Limb (tissue), 2 donors: ENCODE results near the gene MYL12A.

ENCODE experiments used
- DNase-seq, 2 donors: peaks; one replicate each; pipeline ENCODE4 v3.0.0-alpha.2; 2016; ENCODE audit errors: extremely low spot score in 2 of 2

Gene MYL12A

DNA sequence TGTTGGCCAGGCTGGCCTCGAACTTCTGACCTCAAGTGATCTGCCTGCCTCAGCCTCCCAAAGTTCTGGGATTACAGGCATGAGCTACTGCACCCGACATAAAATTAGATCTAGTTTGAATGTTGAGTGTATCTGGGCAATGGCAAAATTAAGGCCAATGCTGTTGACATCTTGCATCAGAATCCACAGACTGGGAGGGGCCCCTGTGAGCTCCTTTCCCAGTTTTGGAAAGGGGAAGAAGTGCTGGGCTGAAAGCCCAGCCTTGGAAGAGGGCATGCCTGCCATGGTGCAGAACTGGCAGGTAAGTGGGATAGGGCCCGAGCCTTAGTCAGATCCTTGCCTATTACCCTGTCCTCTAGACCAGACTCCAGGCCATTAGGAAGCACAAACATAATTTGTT is 23.4 kb upstream of the MYL12A start:
- no peak for DNase-seq

- DNase-seq, result no peak
Measured at GRCh38 chr18:3225588-3225987, 22.0 kb upstream of the MYL12A start.

DNA sequence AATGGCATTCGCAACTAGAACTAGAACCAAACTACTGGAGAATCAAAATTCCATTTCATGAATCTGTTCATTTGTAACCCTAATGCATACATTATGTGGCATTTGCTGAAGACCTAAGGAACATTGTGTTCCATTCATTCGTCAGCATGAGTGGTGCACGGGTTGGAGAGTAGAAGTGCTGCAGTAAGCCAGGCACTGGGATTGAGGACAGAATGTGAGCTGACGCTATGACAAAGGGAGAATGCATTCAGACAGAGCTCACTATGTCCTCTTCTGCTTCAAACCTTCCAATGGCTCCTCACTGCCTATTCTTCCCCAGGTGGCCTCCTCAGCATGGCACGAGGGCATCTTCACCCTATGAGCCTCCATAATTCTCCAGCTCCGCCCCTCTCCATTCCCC is 21.6 kb upstream of the MYL12A start:
- no peak for DNase-seq

GRCh38 chr18:3230401-3231334 is 16.9 kb upstream of the MYL12A start:
- no peak for DNase-seq

DNA sequence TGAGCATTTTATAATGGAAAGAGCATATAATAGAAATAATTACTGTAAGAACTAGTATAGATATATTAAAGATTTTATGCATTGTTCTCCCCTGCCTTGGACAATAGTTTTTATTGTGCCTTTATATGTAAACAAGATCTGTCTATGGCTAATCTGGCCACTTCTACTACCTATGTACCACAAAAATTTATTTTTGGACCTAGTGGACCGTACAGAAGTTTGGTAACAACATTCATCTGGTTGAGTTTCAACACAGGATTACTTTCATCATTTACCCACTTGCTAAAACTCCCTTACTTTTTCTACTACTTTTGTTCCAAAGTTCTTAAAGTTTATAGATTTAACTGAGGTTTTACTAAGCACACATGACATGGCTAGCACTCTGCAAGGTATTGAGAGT is 14.6 kb upstream of the MYL12A start:
- DNase-seq, result no peak

DNA sequence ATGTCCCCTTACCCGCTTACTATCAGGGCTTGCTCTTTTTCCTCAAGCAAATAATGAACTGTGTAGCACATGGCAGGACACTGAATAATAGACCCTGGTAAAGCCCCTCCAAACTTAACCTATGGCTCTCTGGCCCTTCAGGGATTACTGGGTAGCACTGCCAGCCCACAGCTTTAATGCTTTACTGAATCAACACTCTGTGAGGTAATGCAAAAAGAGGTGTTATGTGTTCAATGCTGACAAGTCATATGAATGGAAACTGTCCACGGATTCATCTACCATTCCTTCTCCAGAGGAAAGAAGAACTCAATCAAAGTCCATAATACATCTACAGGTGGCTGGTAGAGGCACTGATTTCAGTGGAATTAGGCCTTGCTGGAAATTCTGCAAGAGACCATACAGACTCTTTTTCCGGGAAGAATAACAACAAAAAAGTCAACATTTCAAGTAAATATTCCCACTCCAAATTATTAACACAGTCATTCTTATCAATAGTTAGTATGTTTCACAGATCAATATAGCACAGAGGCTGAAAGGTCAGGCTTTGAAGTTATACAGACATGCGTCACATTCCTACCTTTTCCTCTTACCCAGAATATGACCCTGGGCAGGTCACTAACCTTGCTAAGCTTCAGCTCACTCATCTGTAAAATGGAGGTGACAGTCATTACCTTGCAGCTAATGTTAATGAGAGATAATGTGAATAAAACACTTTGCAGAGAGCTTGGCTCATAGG is 14.0 kb upstream of the MYL12A start:
- DNase-seq, result no peak

DNA sequence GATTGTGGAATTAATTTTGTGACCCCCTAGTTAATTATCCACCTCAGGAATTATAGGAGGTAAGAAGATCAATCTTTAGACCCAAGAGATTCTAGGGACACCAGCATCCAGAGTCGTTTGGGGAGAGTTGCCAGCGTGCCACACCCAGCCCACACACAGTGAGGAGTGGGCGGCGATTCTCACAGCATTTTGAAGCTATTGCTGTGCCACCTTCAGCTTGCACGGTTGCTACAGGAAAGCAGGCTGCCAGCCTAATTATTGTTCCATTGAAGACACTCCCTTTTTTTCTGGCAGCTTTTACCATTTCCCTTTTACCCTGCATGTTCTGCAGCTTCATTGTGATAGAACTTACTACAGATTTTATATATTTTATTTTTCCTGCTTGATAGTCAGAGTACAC is 13.1 kb upstream of the MYL12A start:
- no peak for DNase-seq

DNA sequence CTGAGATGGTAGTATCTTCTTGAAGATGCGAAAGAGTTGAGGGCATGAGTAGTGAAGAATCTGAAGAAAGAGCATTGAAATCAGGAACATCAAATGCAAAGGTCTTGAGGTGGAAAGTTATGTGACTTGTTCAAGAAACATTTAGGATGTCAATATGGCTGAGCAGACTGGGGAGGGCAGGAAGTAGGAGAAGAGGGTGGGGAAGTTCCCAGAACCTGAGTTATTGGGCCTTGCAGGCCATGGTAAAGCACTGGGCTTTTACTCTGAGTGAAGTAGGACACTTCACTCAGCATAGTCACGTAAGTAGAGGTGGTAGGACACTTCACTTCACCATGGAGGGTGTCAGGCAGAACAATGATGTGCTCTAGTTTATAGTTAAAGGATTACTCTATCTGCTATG is 11.8 kb upstream of the MYL12A start:
- DNase-seq, result no peak

- DNase-seq, result no peak
Measured at GRCh38 chr18:3236470-3236869, 11.1 kb upstream of the MYL12A start.

DNA sequence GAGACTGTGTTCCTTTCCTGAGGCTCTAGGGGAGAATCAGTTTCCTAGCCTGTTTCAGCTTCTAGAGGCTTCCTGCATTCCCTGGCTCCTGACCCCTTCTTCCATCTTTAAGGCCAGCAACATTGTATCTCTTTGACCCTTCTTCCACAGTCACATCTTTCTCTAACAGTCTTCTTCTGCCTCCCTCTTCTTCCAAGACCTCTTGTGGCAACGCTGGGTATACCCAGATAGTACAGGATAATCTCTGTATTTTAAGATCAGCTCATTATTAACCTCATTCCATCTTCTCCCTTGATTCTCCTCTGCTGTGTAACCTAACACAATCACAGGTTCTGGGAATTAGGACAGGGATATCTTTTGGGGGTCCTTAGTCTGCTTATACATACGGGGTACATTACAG is 8.9 kb upstream of the MYL12A start:
- no peak for DNase-seq

GRCh38 chr18:3245185-3245564 is 2.4 kb upstream of the MYL12A start:
- DNase-seq, result no peak

- DNase-seq, result peak; percentile 87 to 88
Measured at GRCh38 chr18:3245853-3246634, 1.6 kb upstream of the MYL12A start.

DNA sequence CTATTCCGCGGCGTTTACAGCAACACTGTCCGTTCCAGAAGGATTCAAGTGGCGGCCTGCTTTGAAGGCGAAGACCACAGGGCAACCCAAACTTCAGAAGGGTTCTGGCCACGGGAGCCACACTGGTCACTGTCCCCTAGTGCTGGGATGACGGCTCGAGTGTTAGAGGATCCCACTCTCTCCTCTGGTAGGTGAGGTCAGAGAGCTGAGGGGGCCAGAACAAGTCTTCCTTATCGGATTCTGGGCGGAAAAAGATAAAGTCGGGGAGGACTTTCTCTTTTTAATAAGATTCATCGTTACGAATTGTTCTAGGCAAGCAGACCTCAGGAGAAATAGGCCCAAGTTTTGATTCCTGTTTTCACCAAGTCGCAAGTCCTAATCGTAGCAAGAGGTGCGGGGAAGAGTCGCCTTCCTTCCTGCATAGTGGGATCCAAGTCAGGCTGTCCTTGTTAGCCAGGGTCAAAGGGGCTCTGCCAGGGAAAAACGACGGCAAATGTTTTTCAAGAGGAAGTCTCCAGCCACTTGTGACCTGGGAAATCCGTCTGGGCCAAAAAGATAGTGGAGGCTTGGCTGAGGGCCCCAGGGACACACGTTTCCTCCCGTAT is 864 bp upstream of the MYL12A start:
- DNase-seq, result peak in 1 of 2 donors; percentile 54

DNA sequence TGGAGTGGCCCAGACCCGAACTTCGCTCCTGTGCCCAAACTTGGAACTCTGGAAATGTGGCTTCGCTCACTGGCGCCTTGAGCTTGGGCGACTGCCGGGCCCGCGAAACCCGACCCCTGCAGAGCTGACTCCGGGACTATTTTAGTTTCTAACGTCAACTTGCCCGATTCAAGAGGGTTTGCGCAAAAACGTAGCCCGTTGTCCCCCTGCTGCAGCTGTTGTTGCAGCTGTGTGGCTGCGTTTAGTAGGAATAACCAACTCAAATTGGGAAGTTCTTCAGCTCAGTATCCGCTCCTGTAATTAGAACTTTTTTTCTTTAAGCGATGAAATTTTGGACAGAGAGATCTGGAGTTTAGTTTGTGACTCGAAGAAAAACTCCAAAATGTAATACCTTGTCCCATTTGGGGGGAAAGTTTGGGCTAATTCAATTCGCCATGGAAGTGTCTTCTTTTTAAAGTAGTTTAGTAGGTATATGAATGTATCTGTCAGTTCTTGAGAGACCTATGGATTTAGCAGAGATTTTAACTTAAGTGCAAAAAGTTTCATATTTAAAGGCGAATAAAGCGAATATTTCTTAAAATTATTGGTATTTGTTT is 559 bp downstream of the MYL12A start:
- peak; percentile 39 to 75 for DNase-seq

- peak in 1 of 2 donors; percentile 48 for DNase-seq
Measured at GRCh38 chr18:3248658-3249359, 1.2 kb downstream of the MYL12A start.

- no peak for DNase-seq
Measured at GRCh38 chr18:3250237-3251107, 2.9 kb downstream of the MYL12A start.

DNA sequence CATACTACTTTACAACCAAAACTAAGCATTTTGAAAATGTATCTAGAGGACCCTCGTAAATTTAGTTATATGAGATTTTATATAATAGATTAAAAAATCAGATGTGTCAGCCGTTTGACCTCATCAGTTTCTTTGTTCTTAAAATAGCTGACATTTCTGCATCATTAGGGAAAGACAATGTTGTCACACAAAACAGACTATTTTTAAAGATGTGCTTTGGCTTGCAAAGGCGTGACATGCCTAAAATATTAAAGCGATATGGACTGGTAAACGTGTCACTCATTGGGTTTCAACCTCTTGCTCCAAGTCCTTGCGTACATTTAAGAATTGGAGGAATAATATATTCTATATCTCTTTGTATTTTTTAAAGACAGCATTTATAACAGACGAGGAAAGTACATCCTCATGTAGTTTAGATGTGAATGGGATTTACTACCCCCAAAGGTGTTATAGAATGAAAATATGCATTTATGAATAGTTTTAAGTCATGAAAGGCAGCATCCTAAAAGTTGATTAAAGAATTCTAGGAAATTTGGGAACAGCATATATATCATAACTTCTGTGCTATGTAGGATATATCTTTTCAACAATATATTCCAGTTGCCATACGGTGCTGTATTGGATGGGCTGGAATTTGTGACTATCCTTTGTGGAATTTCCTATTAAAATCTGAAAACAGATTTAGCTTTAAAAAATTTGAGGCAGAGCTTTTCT is 3.8 kb downstream of the MYL12A start:
- DNase-seq, result no peak

GRCh38 chr18:3251963-3252277 is 4.3 kb downstream of the MYL12A start:
- DNase-seq, result no peak

DNA sequence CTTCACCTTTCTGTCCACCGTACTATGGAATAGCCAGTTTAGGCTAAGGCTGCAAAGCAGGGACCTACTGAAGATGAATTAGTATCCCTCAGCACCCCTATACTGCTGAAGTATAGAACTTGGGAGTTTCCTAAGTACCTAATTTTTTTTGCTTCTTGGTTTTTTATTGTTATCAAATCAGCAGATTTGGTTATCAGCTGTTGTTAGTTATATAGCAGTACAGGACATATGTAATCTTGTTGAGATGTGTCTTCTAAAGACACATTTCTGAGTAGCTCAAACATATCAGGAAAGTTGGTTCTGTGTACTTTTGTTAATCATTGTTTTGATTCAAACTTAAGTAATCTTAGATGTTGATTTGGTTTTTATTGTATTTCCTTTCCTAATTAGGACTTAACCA is 5.2 kb downstream of the MYL12A start:
- DNase-seq, result no peak
